Peyer's patch (tissue), 4 donors: Measurements from ENCODE around the gene PIEZO1.

Experiments
- CTCF ChIP-seq, 6 experiments: fragments of 450-650 bp in 4 of 6; fragments of 200-600 bp in 2 of 6; sonication (generic) in 1 of 6; IDR thresholded peaks; one replicate each; pipeline ENCODE4 v1.5.1; 2017 to 2019; ENCODE audit warnings: antibody characterized with exemption in 6 of 6, mild to moderate bottlenecking in 3 of 6, moderate library complexity in 1 of 6
- POLR2A ChIP-seq, 2 donors: fragments of 450-650 bp; IDR thresholded peaks; one replicate each; pipeline ENCODE4 v1.5.1; 2017; ENCODE audit warnings: antibody characterized with exemption in 2 of 2, mild to moderate bottlenecking in 2 of 2, moderate library complexity in 2 of 2

- TF ChIP-seq CTCF (IDR thresholded peaks at IDR 0.05) = no peak
- TF ChIP-seq POLR2A (IDR thresholded peaks at IDR 0.05) = no peak
Measured at GRCh38 chr16:88782454-88783390, 2.3 kb downstream of the PIEZO1 start.
